Breast epithelium (tissue), 3 donors: ENCODE results near the gene BABAM2.

Source experiments
- CTCF ChIP-seq, 3 donors: fragments of 450-650 bp; IDR thresholded peaks; one replicate each; pipeline ENCODE4 v1.5.1; 2016 to 2017; ENCODE audit warnings: antibody characterized with exemption in 3 of 3, mild to moderate bottlenecking in 3 of 3, moderate library complexity in 3 of 3
- POLR2A ChIP-seq: fragments of 450-650 bp; IDR thresholded peaks from one replicate; pipeline ENCODE4 v1.6.1; 2016; ENCODE audit warnings: antibody characterized with exemption, mild to moderate bottlenecking, moderate library complexity

GRCh38 chr2:28269019-28269784, 378.7 kb downstream of the BABAM2 start:
- no peak for TF ChIP-seq CTCF (IDR thresholded peaks at IDR 0.05)
- TF ChIP-seq POLR2A = no peak
